CD14-positive monocyte (primary cell): ENCODE data around the gene BUD13. TPM values are rescaled to one million over a fixed set of nuclear protein-coding genes. Genes with fewer than 3 reads are reported as not detected.

Experiments
- DNase-seq, 3 donors: peaks; one replicate each; pipeline ENCODE4 v3.0.0-alpha.2; 2011 to 2022
- H2AFZ ChIP-seq: 2 replicates; pipeline ENCODE4 v1.6.0; 2012; ENCODE audit warnings: mild to moderate bottlenecking, low read depth, low read length, inconsistent platforms; ENCODE audit not compliant: insufficient read depth, poor library complexity, severe bottlenecking
- H3K27ac ChIP-seq, 2 donors: 1 replicate in 1 of 2; 2 replicates in 1 of 2; pipeline ENCODE4 v1.5.1; 2012 to 2013; ENCODE audit warnings: low read length in 2 of 2, control low read depth in 1 of 2, inconsistent platforms in 1 of 2, low read depth in 1 of 2, mild to moderate bottlenecking in 1 of 2
- H3K27me3 ChIP-seq, 2 donors: one replicate each; pipeline versions ENCODE4 v1.6.0 to v1.6.1; 2011 to 2013; ENCODE audit warnings: low read length in 2 of 2; ENCODE audit not compliant: control insufficient read depth in 2 of 2, insufficient read depth in 2 of 2
- H3K36me3 ChIP-seq, 2 donors: replicated peaks in 1 of 2; 1 replicate in 1 of 2; 2 replicates in 1 of 2; pipeline versions ENCODE4 v1.5.1 to v1.6.1; 2012 to 2013; ENCODE audit warnings: low read length in 2 of 2, control low read depth in 1 of 2, inconsistent platforms in 1 of 2, mild to moderate bottlenecking in 1 of 2; ENCODE audit not compliant: insufficient read depth in 2 of 2, control insufficient read depth in 1 of 2
- H3K4me1 ChIP-seq, 2 donors: 1 replicate in 1 of 2; 2 replicates in 1 of 2; pipeline versions ENCODE4 v1.5.1 to v1.6.1; 2012 to 2013; ENCODE audit warnings: low read length in 2 of 2, control low read depth in 1 of 2, inconsistent platforms in 1 of 2, mild to moderate bottlenecking in 1 of 2, moderate library complexity in 1 of 2; ENCODE audit not compliant: insufficient read depth in 2 of 2, control insufficient read depth in 1 of 2
- H3K4me2 ChIP-seq: replicated peaks from 2 replicates; pipeline ENCODE3; 2012; ENCODE audit warnings: low read length, moderate library complexity, mild to moderate bottlenecking; ENCODE audit not compliant: poor library complexity, severe bottlenecking; ENCODE audit errors: extremely low read depth
- H3K4me3 ChIP-seq, 3 experiments: fragments of 200-600 bp in 1 of 3; sonication (generic) in 1 of 3; replicated peaks in 1 of 3; 1 replicate in 2 of 3; 2 replicates in 1 of 3; pipeline ENCODE4 v1.5.1; 2011 to 2013; ENCODE audit warnings: low read length in 3 of 3, mild to moderate bottlenecking in 3 of 3, control low read depth in 2 of 3, low read depth in 2 of 3, inconsistent platforms in 1 of 3, moderate library complexity in 1 of 3
- H3K79me2 ChIP-seq: 2 replicates; pipeline ENCODE4 v1.6.0; 2012; ENCODE audit warnings: mild to moderate bottlenecking, control low read depth, inconsistent platforms, low read length, moderate library complexity; ENCODE audit not compliant: insufficient read depth
- H3K9ac ChIP-seq: 2 replicates; pipeline ENCODE4 v1.6.0; 2017; ENCODE audit warnings: low read length, mild to moderate bottlenecking; ENCODE audit not compliant: insufficient read depth, poor library complexity, severe bottlenecking
- H3K9me3 ChIP-seq, 2 donors: replicated peaks in 1 of 2; 1 replicate in 1 of 2; 2 replicates in 1 of 2; pipeline versions ENCODE4 v1.5.1 to v1.6.1; 2012 to 2013; ENCODE audit warnings: low read length in 2 of 2, control low read depth in 1 of 2; ENCODE audit not compliant: control insufficient read depth in 1 of 2, insufficient read depth in 1 of 2
- H4K20me1 ChIP-seq: 2 replicates; pipeline ENCODE4 v1.6.0; 2012; ENCODE audit warnings: mild to moderate bottlenecking, low read length, control low read depth, moderate library complexity; ENCODE audit not compliant: insufficient read depth
- H3K27ac Mint-ChIP-seq, 7 donors: one replicate each; pipeline ENCODE4 v1.8.0; 2020; ENCODE audit warnings: mild to moderate bottlenecking in 7 of 7, mixed read lengths in 7 of 7, moderate library complexity in 6 of 7, inconsistent platforms in 2 of 7
- H3K27me3 Mint-ChIP-seq, 3 donors: one replicate each; pipeline ENCODE4 v1.8.0; 2021 to 2022; ENCODE audit warnings: low read depth in 3 of 3, mild to moderate bottlenecking in 3 of 3, mixed read lengths in 3 of 3, moderate library complexity in 3 of 3, inconsistent platforms in 1 of 3
- H3K36me3 Mint-ChIP-seq, 2 donors: one replicate each; pipeline ENCODE4 v1.8.0; 2020; ENCODE audit warnings: mixed read lengths in 2 of 2, inconsistent platforms in 1 of 2, mild to moderate bottlenecking in 1 of 2
- H3K4me1 Mint-ChIP-seq: one replicate; pipeline ENCODE4 v1.8.0; 2020; ENCODE audit warnings: mild to moderate bottlenecking, mixed read lengths
- H3K4me3 Mint-ChIP-seq, 2 donors: one replicate each; pipeline ENCODE4 v1.8.0; 2020; ENCODE audit warnings: mild to moderate bottlenecking in 2 of 2, mixed read lengths in 2 of 2, moderate library complexity in 1 of 2
- H3K9me3 Mint-ChIP-seq, 7 donors: one replicate each; pipeline ENCODE4 v1.8.0; 2020 to 2022; ENCODE audit warnings: mixed read lengths in 7 of 7, mild to moderate bottlenecking in 6 of 7, moderate library complexity in 6 of 7, inconsistent platforms in 2 of 7
- CTCF ChIP-seq: fragments of 200-600 bp; IDR thresholded peaks from one replicate; pipeline ENCODE4 v1.8.0; 2022; ENCODE audit warnings: antibody characterized with exemption, mild to moderate bottlenecking
- WGBS: methylation state at CpG from one replicate; pipeline ENCODE4 v1.1.5; 2013; ENCODE audit warnings: missing lambda C conversion rate; ENCODE audit not compliant: insufficient coverage; 5-methylcytosine and 5-hydroxymethylcytosine counted together
- intact Hi-C, 2 donors: fragments of 100-400 bp; cut with micrococcal nuclease; formaldehyde crosslinking; loops; one replicate each; pipeline versions ENCODE4 v1.15.0 to v1.15.1; 2023
- polyA plus RNA-seq, 3 donors: library from polyadenylated mRNA; depleted of rRNA in 1 of 3; unstranded in 2 of 3; stranded (reverse) in 1 of 3; fragments of 300-500 nt in 2 of 3; fragments of >200 nt in 1 of 3; fragmentation: Illumina TruSeq in 2 of 3; gene quantifications; 1 replicate in 2 of 3; 2 replicates in 1 of 3; pipeline ENCODE4 v1.2.3, GENCODE V29; 2012 to 2021

BUD13 gene
- polyA plus RNA-seq, 3 donors = 4.2 to 8.7 (median 5.3) TPM

GRCh38 chr11:116792869-116793771 lies 20.3 kb upstream of the BUD13 start:
- no peaks in the 10 kb centered on the region for H3K9me3 ChIP-seq
- H3K27ac ChIP-seq = no peak overlapping the region
- H3K4me2 ChIP-seq = no peak overlapping the region
- intact Hi-C loops = no loop called here
- H3K4me3 ChIP-seq = no peak overlapping the region
- Mint-ChIP-seq H3K27me3 (peaks cover 6 to 14% (median 10%) of the 10 kb centered on the region in 3 donors), H3K4me1 (peaks cover 20% of the 10 kb centered on the region), H3K9me3 (peaks cover 0 to 2% (median 0%) of the 10 kb centered on the region in 7 donors), H3K27ac (peak overlapping the region in 1 of 7 donors; percentile 14), H3K36me3 (no peaks in the 10 kb centered on the region), H3K4me3 (no peak overlapping the region)
- no peaks in the 10 kb centered on the region for H3K79me2 ChIP-seq
- H2AFZ ChIP-seq = peak overlapping the region; percentile 68
- 100% methylated on average over 5 of the region's 8 CpGs for WGBS
- no peak for TF ChIP-seq CTCF
- DNase-seq = no peak
- no peaks in the 10 kb centered on the region for H3K27me3 ChIP-seq
- H3K9ac ChIP-seq = no peak overlapping the region
- peaks cover 12 to 14% of the 10 kb centered on the region in 2 donors for H3K4me1 ChIP-seq
- no peaks in the 10 kb centered on the region for H4K20me1 ChIP-seq
- H3K36me3 ChIP-seq = no peaks in the 10 kb centered on the region

DNA sequence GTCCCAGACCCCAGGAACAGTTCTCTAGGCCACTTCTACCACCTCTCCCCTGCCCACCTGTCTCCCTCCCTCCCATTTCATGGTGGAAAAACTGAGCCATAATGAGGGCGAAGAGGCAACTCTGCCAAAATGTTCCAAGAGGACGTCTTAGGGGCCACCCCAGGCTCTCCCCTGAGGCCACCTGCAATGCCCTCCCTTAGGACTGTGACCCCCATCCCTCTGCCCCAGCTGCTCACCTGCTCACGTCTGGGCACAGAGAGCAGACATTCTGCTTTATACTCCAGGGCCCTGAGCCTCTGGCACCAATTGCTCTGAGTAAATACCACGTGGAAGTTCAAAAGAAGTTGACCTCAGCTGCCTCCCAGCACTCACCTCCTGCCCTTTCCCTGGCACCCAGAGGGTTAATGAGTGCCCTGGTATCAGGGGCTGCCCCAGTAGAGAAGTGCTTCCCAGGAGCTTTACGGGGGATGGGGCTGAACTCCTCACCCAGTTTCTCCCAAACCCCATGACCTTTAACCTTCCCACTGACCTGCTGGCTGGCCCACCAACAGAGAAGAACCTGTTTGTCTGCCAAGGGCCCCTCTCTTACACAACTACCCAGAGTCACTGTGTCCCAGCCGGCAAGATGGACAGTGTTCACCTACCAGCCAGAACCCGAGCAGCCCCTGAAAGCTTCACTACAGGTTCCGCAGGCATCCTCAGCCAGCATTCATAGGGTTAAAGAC lies 19.5 kb upstream of the BUD13 start:
- no peak overlapping the region for H3K9ac ChIP-seq
- peaks cover 4% of the 10 kb centered on the region for H3K79me2 ChIP-seq
- Mint-ChIP-seq H3K27me3 (peaks cover 6 to 14% (median 8%) of the 10 kb centered on the region in 3 donors), H3K9me3 (peaks cover 0 to 2% (median 0%) of the 10 kb centered on the region in 7 donors), H3K4me3 (no peak overlapping the region), H3K36me3 (no peaks in the 10 kb centered on the region), H3K4me1 (peaks cover 21% of the 10 kb centered on the region), H3K27ac (peak overlapping the region in 1 of 7 donors; percentile 14)
- no peak overlapping the region for H3K4me2 ChIP-seq
- H3K36me3 ChIP-seq = no peaks in the 10 kb centered on the region
- H4K20me1 ChIP-seq = no peaks in the 10 kb centered on the region
- no peak for DNase-seq
- H2AFZ ChIP-seq = peak overlapping the region; percentile 3
- WGBS = 89% methylated on average over 7 of the region's 8 CpGs
- H3K27ac ChIP-seq = no peak overlapping the region
- no peak overlapping the region for H3K4me3 ChIP-seq
- no peaks in the 10 kb centered on the region for H3K27me3 ChIP-seq
- H3K9me3 ChIP-seq = no peaks in the 10 kb centered on the region
- intact Hi-C loops = no loop called here
- peaks cover 15 to 17% of the 10 kb centered on the region in 2 donors for H3K4me1 ChIP-seq
- no peak for TF ChIP-seq CTCF
